ENCODE measurements around the gene DLG2.

DNA sequence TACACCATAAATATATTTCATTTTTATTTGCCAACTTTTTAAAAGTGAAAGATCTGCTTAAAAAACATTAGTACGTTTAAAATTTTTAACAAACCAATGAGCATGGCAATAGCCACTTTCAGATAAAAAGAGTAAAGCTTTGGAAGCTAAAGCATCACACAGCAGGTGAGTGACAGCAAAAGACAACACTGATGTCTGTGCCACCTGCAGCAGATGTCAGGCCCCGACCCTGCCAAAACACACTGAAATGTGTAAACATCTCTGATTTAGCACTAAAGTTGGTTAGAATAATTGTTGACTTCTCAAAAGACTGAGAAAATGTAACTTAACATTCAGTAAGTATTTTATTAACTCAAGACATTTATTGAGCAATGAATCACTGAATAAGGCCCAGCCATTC, 232.9 kb downstream of the DLG2 start:
- TF ChIP-seq EZH2phosphoT487 (IDR thresholded peaks at IDR 0.05; ENCODE audit: low read length) (no peak), EZH2 (optimal IDR thresholded peaks at IDR 0.05; ENCODE audit: low read depth, low read length) (no peak)
- TF ChIP-seq, protein P1, sequence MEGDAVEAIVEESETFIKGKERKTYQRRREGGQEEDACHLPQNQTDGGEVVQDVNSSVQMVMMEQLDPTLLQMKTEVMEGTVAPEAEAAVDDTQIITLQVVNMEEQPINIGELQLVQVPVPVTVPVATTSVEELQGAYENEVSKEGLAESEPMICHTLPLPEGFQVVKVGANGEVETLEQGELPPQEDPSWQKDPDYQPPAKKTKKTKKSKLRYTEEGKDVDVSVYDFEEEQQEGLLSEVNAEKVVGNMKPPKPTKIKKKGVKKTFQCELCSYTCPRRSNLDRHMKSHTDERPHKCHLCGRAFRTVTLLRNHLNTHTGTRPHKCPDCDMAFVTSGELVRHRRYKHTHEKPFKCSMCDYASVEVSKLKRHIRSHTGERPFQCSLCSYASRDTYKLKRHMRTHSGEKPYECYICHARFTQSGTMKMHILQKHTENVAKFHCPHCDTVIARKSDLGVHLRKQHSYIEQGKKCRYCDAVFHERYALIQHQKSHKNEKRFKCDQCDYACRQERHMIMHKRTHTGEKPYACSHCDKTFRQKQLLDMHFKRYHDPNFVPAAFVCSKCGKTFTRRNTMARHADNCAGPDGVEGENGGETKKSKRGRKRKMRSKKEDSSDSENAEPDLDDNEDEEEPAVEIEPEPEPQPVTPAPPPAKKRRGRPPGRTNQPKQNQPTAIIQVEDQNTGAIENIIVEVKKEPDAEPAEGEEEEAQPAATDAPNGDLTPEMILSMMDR (IDR thresholded peaks at IDR 0.05; ENCODE audit: low read length), result no peak

Measured in MM.1S (cell line).